Sigmoid colon (tissue), 7 donors: Measurements from ENCODE around the gene ATG2A. TPM values are rescaled to one million over a fixed set of nuclear protein-coding genes. Genes with fewer than 3 reads are reported as not detected.

Source experiments
- DNase-seq: peaks from one replicate; pipeline ENCODE4 v3.0.0-alpha.2; 2019
- H3K27ac ChIP-seq, 4 donors: fragments of 200-600 bp; sonication (generic); one replicate each; pipeline ENCODE4 v1.5.1; 2016 to 2019; ENCODE audit warnings: mild to moderate bottlenecking in 1 of 4
- H3K27me3 ChIP-seq, 3 donors: fragments of 200-600 bp; sonication (generic); one replicate each; pipeline ENCODE4 v1.5.1; 2019; ENCODE audit warnings: mild to moderate bottlenecking in 1 of 3
- H3K36me3 ChIP-seq, 4 donors: fragments of 200-600 bp; sonication (generic); one replicate each; pipeline ENCODE4 v1.5.1; 2016 to 2019
- H3K4me1 ChIP-seq, 4 donors: fragments of 200-600 bp; sonication (generic); one replicate each; pipeline ENCODE4 v1.5.1; 2017 to 2019
- H3K4me3 ChIP-seq, 4 donors: fragments of 200-600 bp; sonication (generic); one replicate each; pipeline ENCODE4 v1.5.1; 2017 to 2019; ENCODE audit warnings: mild to moderate bottlenecking in 2 of 4, moderate library complexity in 1 of 4
- H3K9me3 ChIP-seq, 4 donors: fragments of 200-600 bp in 3 of 4; sonication (generic) in 3 of 4; one replicate each; pipeline versions ENCODE4 v1.5.1 to v1.6.1; 2013 to 2019
- EP300 ChIP-seq, 4 donors: sonication (generic); formaldehyde crosslinking; IDR thresholded peaks; one replicate each; pipeline ENCODE4 v1.6.1; 2017; ENCODE audit warnings: antibody characterized with exemption in 4 of 4
- POLR2A ChIP-seq, 2 donors: fragments of 450-650 bp; IDR thresholded peaks; one replicate each; pipeline ENCODE4 v1.6.1; 2016; ENCODE audit warnings: antibody characterized with exemption in 2 of 2, mild to moderate bottlenecking in 2 of 2, moderate library complexity in 2 of 2
- POLR2AphosphoS5 ChIP-seq, 4 donors: sonication (generic); formaldehyde crosslinking; IDR thresholded peaks; one replicate each; pipeline ENCODE4 v1.6.1; 2017; ENCODE audit warnings: antibody characterized with exemption in 4 of 4
- WGBS, 2 donors: extraction: QIAGEN DNeasy Blood & Tissue Kit; methylation state at CpG; one replicate each; pipeline ENCODE4 v1.1.7; 2013; 5-methylcytosine and 5-hydroxymethylcytosine counted together
- intact Hi-C: fragments of 100-400 bp; cut with DNase I; formaldehyde crosslinking; loops from one replicate; pipeline ENCODE4 v1.15.1; 2023
- polyA plus RNA-seq, 3 donors: library from polyadenylated mRNA; stranded (reverse); fragments of 200-250 nt; gene quantifications; one replicate each; pipeline ENCODE4 v1.2.3, GENCODE V29; 2013
- total RNA-seq, 4 donors: library from RNA; depleted of rRNA; stranded (reverse); fragments of >200 nt; gene quantifications; one replicate each; pipeline ENCODE4 v1.1.0, GENCODE V29; 2016
- TF ChIP-seq, protein P1 (sequence below), 4 experiments: fragments of 450-650 bp in 3 of 4; fragments of 200-600 bp in 1 of 4; IDR thresholded peaks; one replicate each; pipeline ENCODE4 v1.5.1; 2016 to 2019; ENCODE audit warnings: antibody characterized with exemption in 4 of 4, mild to moderate bottlenecking in 3 of 4, moderate library complexity in 2 of 4
- donor health status: healthy with polysubstance abuse.
- donor health status: Bipolar disorder and iron deficiency.
- donor health status: healthy.

ATG2A gene
- total and polyA plus RNA-seq, 7 donors = 12.1 to 27.6 (median 14.5) TPM

DNA sequence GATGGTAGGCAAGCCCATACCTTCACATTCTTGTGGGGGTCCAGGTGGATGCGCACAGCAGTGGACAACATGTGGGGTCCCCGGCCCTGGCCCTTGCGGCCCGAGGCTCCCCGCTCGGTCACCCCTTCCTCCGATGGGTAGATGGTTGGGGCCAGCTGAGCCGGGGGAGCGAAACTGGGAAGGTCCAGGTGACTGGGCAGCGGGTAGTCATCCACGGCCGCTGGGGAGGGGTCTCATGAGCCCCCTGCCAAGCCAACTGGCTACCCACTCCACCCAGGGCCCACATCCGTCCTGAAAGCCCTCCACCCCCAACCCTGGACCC, 10.7 kb downstream of the ATG2A start:
- no peak overlapping the region for H3K27ac ChIP-seq
- TF ChIP-seq EP300 (IDR thresholded peaks at IDR 0.05) (no peak), POLR2A (IDR thresholded peaks at IDR 0.05) (no peak), POLR2AphosphoS5 (IDR thresholded peaks at IDR 0.05) (no peak)
- TF ChIP-seq, protein P1, sequence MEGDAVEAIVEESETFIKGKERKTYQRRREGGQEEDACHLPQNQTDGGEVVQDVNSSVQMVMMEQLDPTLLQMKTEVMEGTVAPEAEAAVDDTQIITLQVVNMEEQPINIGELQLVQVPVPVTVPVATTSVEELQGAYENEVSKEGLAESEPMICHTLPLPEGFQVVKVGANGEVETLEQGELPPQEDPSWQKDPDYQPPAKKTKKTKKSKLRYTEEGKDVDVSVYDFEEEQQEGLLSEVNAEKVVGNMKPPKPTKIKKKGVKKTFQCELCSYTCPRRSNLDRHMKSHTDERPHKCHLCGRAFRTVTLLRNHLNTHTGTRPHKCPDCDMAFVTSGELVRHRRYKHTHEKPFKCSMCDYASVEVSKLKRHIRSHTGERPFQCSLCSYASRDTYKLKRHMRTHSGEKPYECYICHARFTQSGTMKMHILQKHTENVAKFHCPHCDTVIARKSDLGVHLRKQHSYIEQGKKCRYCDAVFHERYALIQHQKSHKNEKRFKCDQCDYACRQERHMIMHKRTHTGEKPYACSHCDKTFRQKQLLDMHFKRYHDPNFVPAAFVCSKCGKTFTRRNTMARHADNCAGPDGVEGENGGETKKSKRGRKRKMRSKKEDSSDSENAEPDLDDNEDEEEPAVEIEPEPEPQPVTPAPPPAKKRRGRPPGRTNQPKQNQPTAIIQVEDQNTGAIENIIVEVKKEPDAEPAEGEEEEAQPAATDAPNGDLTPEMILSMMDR (IDR thresholded peaks at IDR 0.05) = no peak
- H3K9me3 ChIP-seq = no peaks in the 10 kb centered on the region
- no peaks in the 10 kb centered on the region for H3K4me1 ChIP-seq
- 97 to 98% methylated on average over 13 of the region's 13 CpGs for WGBS, 2 donors
- no peak for DNase-seq
- H3K36me3 ChIP-seq = peaks cover 47 to 97% (median 85%) of the 10 kb centered on the region in 4 donors
- intact Hi-C loops = no loop called here
- no peaks in the 10 kb centered on the region for H3K27me3 ChIP-seq
- H3K4me3 ChIP-seq = no peak overlapping the region

DNA sequence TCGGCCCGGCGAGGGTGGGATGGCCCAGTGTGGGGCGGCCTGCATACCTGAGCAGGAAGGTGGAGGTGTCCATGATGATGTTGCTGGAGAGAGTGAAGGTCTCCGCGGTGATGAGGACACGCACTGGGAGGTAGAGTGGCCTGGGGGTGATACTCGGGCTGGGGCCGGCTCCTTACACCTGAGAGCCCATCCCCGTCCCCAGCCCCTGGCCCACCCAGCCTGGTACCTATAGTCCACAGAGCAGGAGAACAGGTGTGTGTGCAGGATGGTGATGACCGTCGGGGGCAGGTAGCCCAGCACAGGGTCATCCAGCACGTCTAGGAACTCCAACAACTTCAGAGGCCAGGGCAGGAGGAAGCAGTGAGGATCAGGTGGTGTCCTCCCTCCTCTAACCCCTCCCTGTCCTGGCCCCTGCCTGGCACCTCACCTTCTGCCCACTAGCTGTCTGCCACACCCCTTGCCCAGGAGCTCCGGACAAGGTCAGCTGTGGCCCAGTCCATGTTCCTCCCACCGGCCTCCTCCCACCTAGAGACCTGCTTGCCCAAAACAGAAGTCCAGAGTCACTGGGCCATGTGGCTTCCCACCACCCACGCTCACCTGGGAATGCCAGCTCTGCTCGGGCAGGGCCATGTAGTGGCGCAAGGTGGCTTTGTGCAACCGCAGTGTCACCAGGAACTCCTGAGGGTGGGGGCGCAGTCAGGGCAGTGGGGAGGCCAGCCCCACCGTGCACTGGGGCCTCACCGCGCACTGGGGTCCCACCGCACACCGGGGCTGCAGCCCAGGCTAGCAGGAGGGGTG, 11.3 kb downstream of the ATG2A start:
- no peaks in the 10 kb centered on the region for H3K4me1 ChIP-seq
- no peak overlapping the region for H3K4me3 ChIP-seq
- no peak for DNase-seq
- intact Hi-C loops = no loop called here
- no peak overlapping the region for H3K27ac ChIP-seq
- no peaks in the 10 kb centered on the region for H3K27me3 ChIP-seq
- no peak for TF ChIP-seq POLR2A (IDR thresholded peaks at IDR 0.05)
- TF ChIP-seq, protein P1 (IDR thresholded peaks at IDR 0.05) = no peak
- no peak for TF ChIP-seq POLR2AphosphoS5 (IDR thresholded peaks at IDR 0.05)
- TF ChIP-seq EP300 (IDR thresholded peaks at IDR 0.05) = no peak
- H3K9me3 ChIP-seq = no peaks in the 10 kb centered on the region
- peaks cover 42 to 97% (median 79%) of the 10 kb centered on the region in 4 donors for H3K36me3 ChIP-seq
- 94 to 95% methylated on average over 25 of the region's 25 CpGs for WGBS, 2 donors

DNA sequence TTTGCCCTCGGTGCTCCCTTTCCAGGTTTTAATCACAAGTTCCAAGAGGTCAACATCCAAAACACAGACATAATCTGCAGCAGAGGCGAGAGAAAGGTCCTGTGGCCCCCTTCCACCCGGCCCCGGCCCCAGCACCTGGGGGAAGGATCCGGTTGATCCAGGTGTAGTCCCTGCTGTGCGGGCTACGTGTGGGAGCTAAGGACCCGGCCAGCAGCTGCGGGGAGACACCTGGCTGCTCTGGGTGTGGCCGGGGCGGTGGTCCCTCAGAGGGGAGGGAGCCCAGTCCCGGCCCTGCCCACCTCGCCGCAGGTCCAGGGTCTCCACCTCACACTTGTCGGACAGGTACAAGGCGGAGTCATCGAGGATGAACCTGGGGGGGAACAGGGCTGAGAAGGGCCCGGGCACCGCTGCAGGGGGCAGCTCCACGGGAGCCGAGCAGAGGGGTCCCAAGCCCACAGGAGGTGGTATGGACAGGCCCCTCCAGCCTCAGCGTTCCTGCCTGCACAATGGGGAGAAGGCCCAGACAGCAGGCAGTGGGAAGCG, 13.6 kb downstream of the ATG2A start:
- intact Hi-C loops = no loop called here
- Histone ChIP-seq H3K4me3 (no peak overlapping the region), H3K9me3 (no peaks in the 10 kb centered on the region), H3K27ac (no peak overlapping the region), H3K4me1 (no peaks in the 10 kb centered on the region), H3K36me3 (peaks cover 18 to 96% (median 62%) of the 10 kb centered on the region in 4 donors), H3K27me3 (no peaks in the 10 kb centered on the region)
- no peak for DNase-seq
- WGBS, 2 donors = 90 to 95% methylated on average over 23 of the region's 23 CpGs
- TF ChIP-seq EP300 (IDR thresholded peaks at IDR 0.05) (no peak), POLR2A (IDR thresholded peaks at IDR 0.05) (no peak), POLR2AphosphoS5 (IDR thresholded peaks at IDR 0.05) (no peak)
- TF ChIP-seq, protein P1 (IDR thresholded peaks at IDR 0.05) = no peak

DNA sequence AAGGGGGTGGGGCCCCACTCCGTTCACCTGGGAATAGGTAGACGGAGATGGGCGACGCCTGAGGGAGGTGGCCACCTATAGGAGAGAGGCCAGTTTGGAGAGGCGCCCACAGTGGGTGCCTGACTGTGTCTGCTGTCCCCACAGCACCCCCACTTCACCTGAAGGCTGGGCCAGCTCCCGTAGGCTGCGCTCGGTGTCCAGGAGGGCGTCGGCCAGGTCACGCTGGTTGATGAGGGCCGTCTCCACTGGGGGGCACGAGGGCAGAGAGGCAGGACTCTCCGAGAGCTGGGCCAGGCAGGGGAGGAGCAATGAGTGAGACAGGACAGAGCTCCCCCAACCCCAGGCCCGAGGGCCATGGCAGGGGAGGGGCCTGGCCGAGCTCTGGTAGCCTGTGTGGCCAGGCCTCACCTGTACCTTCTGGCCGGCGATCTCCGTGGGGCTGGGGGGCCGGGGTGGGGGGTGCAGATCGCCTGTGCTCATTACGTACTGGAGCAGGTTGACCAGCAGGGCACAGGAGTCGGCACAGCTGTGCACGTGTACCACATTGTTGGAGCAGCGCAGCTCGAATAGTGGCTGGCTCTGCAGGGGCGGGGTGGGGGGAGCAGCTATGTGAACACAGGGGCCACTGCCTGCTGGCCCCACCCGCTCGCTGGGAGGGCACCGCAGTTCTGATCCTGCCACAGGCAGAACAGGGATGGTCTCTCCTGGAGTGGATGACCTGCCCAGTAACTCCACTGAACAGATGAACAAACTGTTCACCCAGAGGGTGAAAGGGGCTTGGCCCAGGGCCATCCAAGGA, 14.7 kb downstream of the ATG2A start:
- Histone ChIP-seq H3K36me3 (peaks cover 14 to 96% (median 61%) of the 10 kb centered on the region in 4 donors), H3K4me1 (no peaks in the 10 kb centered on the region), H3K9me3 (no peaks in the 10 kb centered on the region), H3K4me3 (no peak overlapping the region), H3K27me3 (no peaks in the 10 kb centered on the region), H3K27ac (no peak overlapping the region)
- no peak for TF ChIP-seq EP300 (IDR thresholded peaks at IDR 0.05)
- TF ChIP-seq POLR2AphosphoS5 (IDR thresholded peaks at IDR 0.05) = no peak
- no peak for TF ChIP-seq POLR2A (IDR thresholded peaks at IDR 0.05)
- TF ChIP-seq, protein P1 (IDR thresholded peaks at IDR 0.05) = no peak
- WGBS, 2 donors = 87 to 91% methylated on average over 30 of the region's 30 CpGs
- no peak for DNase-seq
- intact Hi-C loops = no loop called here
